A549 treated with CpdA at 1 μM for 4 hours (cell line): ENCODE data around the gene TSEN15. TPM values are rescaled to one million over a fixed set of nuclear protein-coding genes. Genes with fewer than 3 reads are reported as not detected.

ENCODE experiments used
- total RNA-seq: library from RNA; stranded (reverse); fragments of 200-300 nt; extraction: Qiagen RNA extraction; gene quantifications from 5 replicates; pipeline ENCODE4 v1.2.3, GENCODE V29; 2022; ENCODE audit warnings: low read depth

TSEN15 gene
- 29.3 to 31.7 TPM (median 30.2 TPM) in 5 replicates for total RNA-seq

DNA sequence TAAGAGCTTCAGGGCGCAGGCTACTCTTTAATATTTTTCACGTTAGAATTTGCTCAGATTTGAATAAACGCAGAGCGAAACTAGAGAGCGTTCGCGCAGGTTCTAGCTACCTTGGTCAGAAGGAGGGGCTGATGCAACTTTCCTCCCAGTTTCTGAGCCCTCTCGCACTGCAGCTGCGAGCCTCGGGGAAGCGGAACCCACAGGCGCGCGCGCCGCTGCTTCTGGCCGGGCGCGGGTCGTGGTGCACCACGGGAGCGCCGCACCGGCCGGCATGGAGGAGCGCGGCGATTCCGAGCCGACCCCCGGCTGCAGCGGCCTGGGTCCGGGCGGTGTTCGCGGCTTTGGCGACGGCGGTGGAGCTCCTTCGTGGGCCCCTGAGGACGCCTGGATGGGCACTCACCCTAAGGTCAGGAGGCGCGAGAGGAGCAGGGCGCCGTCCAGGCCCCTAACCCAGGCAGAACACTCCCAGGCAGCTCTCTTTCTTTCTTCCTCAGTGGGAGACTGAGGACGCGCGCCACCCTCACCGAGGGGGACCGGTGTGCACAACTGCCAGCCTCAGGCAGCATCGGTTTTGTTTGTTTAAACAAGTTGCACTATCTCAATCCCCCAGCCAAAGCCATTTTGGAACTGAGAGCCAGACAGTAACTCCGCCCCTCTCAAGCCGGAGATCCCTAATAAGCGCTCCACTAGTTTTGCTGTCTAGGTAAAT, at the start of gene TSEN15:
TSS of gene TSEN15 (plus strand) at position 246 of the 709 bp plus-strand sequence. CDS start at position 272, 26 bp downstream.

Other genes starting within 250 kb of the TSEN15 start
- 0.77 to 1.1 TPM (median 0.82 TPM) in 5 replicates for gene RGL1, start 246.6 kb upstream of the TSEN15 start, total RNA-seq
- gene COLGALT2, start 14.0 kb upstream of the TSEN15 start, total RNA-seq, result 0.09 to 0.27 TPM (median 0.19 TPM) in 5 replicates